RWPE2 (cell line): ENCODE measurements around the gene CNTNAP2.

ENCODE experiments used
- ATAC-seq: fragments of 200-7000 bp; cut with Tn5 transposase; 3 replicates; pipeline ENCODE4 v1.9.1; 2021; ENCODE audit warnings: low read depth
- DNase-seq: peaks from one replicate; pipeline ENCODE4 v3.0.0-alpha.2; 2020; ENCODE audit warnings: low spot score
- H3K27ac ChIP-seq: fragments of 450-650 bp; 2 replicates; pipeline ENCODE4 v1.5.1; 2017; ENCODE audit warnings: mild to moderate bottlenecking; ENCODE audit not compliant: poor library complexity, severe bottlenecking
- H3K27me3 ChIP-seq: fragments of 250-450 bp; sonication (Bioruptor Pico); 2 replicates; pipeline ENCODE4 v1.5.1; 2021; ENCODE audit warnings: mild to moderate bottlenecking, moderate library complexity; ENCODE audit not compliant: insufficient read depth, poor library complexity, severe bottlenecking
- H3K36me3 ChIP-seq: fragments of 250-450 bp; sonication (Bioruptor Pico); 2 replicates; pipeline ENCODE4 v1.5.1; 2020; ENCODE audit warnings: low read depth, mild to moderate bottlenecking, moderate library complexity
- H3K4me1 ChIP-seq: fragments of 250-450 bp; sonication (Bioruptor Pico); 2 replicates; pipeline ENCODE4 v1.5.1; 2021; ENCODE audit warnings: mild to moderate bottlenecking, moderate library complexity; ENCODE audit not compliant: insufficient read depth, poor library complexity, severe bottlenecking
- H3K4me3 ChIP-seq: fragments of 250-450 bp; sonication (Bioruptor Pico); 2 replicates; pipeline ENCODE4 v1.5.1; 2021; ENCODE audit warnings: mild to moderate bottlenecking, moderate library complexity; ENCODE audit not compliant: severe bottlenecking
- H3K9me3 ChIP-seq: fragments of 250-450 bp; sonication (Bioruptor Pico); 2 replicates; pipeline ENCODE4 v1.5.1; 2021; ENCODE audit warnings: mild to moderate bottlenecking, moderate library complexity; ENCODE audit not compliant: severe bottlenecking
- CTCF ChIP-seq: fragments of 450-650 bp; IDR thresholded peaks from one replicate; pipeline ENCODE4 v1.5.1; 2017; ENCODE audit warnings: mild to moderate bottlenecking, moderate library complexity; ENCODE audit not compliant: poor library complexity, severe bottlenecking

The CNTNAP2 gene

GRCh38 chr7:146728141-146728540, 611.5 kb downstream of the CNTNAP2 start:
- Histone ChIP-seq H3K4me3 (no peak overlapping the region), H3K36me3 (no peaks in the 10 kb centered on the region), H3K27me3 (no peaks in the 10 kb centered on the region), H3K9me3 (peaks cover 3% of the 10 kb centered on the region), H3K27ac (no peak overlapping the region), H3K4me1 (no peaks in the 10 kb centered on the region)
- no peak for TF ChIP-seq CTCF
- ATAC-seq (no peak), DNase-seq (no peak)

- Histone ChIP-seq H3K27ac (no peak overlapping the region), H3K27me3 (no peaks in the 10 kb centered on the region), H3K9me3 (peaks cover 3% of the 10 kb centered on the region), H3K4me3 (no peak overlapping the region), H3K36me3 (no peaks in the 10 kb centered on the region), H3K4me1 (no peaks in the 10 kb centered on the region)
- DNase-seq (no peak), ATAC-seq (no peak)
- no peak for TF ChIP-seq CTCF
Measured at GRCh38 chr7:146728611-146729010, 612.0 kb downstream of the CNTNAP2 start.

- H3K27me3 ChIP-seq, result no peaks in the 10 kb centered on the region
- no peaks in the 10 kb centered on the region for H3K4me1 ChIP-seq
- DNase-seq (no peak), ATAC-seq (no peak)
- TF ChIP-seq CTCF, result no peak
- H3K36me3 ChIP-seq, result no peaks in the 10 kb centered on the region
- H3K27ac ChIP-seq, result no peak overlapping the region
- H3K4me3 ChIP-seq, result no peak overlapping the region
- H3K9me3 ChIP-seq, result peaks cover 6% of the 10 kb centered on the region
Measured at GRCh38 chr7:146731185-146731584, 614.6 kb downstream of the CNTNAP2 start.

- Histone ChIP-seq H3K9me3 (peaks cover 3% of the 10 kb centered on the region), H3K4me1 (no peaks in the 10 kb centered on the region), H3K36me3 (no peaks in the 10 kb centered on the region), H3K27me3 (no peaks in the 10 kb centered on the region), H3K4me3 (no peak overlapping the region), H3K27ac (no peak overlapping the region)
- ATAC-seq, result no peak
- no peak for DNase-seq
- no peak for TF ChIP-seq CTCF
Measured at GRCh38 chr7:146735992-146736391, 619.4 kb downstream of the CNTNAP2 start.

GRCh38 chr7:146736446-146737190, 620.0 kb downstream of the CNTNAP2 start:
- peak; percentile 38 for TF ChIP-seq CTCF
- no peaks in the 10 kb centered on the region for H3K36me3 ChIP-seq
- no peaks in the 10 kb centered on the region for H3K27me3 ChIP-seq
- DNase-seq (no peak), ATAC-seq (no peak)
- no peak overlapping the region for H3K27ac ChIP-seq
- H3K9me3 ChIP-seq, result peaks cover 3% of the 10 kb centered on the region
- H3K4me1 ChIP-seq, result no peaks in the 10 kb centered on the region
- H3K4me3 ChIP-seq, result no peak overlapping the region
